H1 (cell line): ENCODE data around the gene FAM170B. TPM values are rescaled to one million over a fixed set of nuclear protein-coding genes. Genes with fewer than 3 reads are reported as not detected.

Experiments
- CTCF ChIA-PET: fragments of 300-600 bp; sonication (Branson Sonifier 250); formaldehyde crosslinking; loops from one replicate; lab custom pipeline; 2021; ENCODE audit not compliant: partially characterized antibody; lab: Charles Lee
- POLR2A ChIA-PET: fragments of 300-600 bp; sonication (Branson Sonifier 250); formaldehyde crosslinking; loops from one replicate; lab custom pipeline; 2021; ENCODE audit warnings: inconsistent platforms; ENCODE audit not compliant: partially characterized antibody; lab: Charles Lee
- DNase-seq, 2 experiments: peaks; one replicate each; pipeline versions ENCODE4 v3.0.0 to v3.0.0-alpha.2; 2010 to 2022; ENCODE audit warnings: low spot score in 2 of 2, low read depth in 1 of 2, mixed read lengths in 1 of 2
- FAIRE-seq: peaks from 2 replicates; lab custom pipeline; 2011; peaks lifted over from hg19 to GRCh38; lab: Jason Lieb, UNC
- H2AFZ ChIP-seq: 2 replicates; pipeline ENCODE4 v1.8.1; 2012; ENCODE audit warnings: low read length, inconsistent platforms
- H2AK5ac ChIP-seq: 2 replicates; pipeline ENCODE4 v1.6.1; 2013; ENCODE audit warnings: low read depth, low read length
- H2BK120ac ChIP-seq: replicated peaks from 2 replicates; pipeline ENCODE3; 2013; ENCODE audit warnings: low read depth, low read length, inconsistent platforms
- H2BK12ac ChIP-seq: 2 replicates; pipeline ENCODE4 v1.6.1; 2013; ENCODE audit warnings: low read depth, low read length
- H2BK15ac ChIP-seq: 2 replicates; pipeline ENCODE4 v1.6.1; 2013; ENCODE audit warnings: low read length
- H2BK20ac ChIP-seq: 2 replicates; pipeline ENCODE4 v1.6.1; 2013; ENCODE audit warnings: low read length
- H2BK5ac ChIP-seq: 2 replicates; pipeline ENCODE4 v1.6.1; 2013; ENCODE audit warnings: low read depth, low read length
- H3K14ac ChIP-seq: 2 replicates; pipeline ENCODE4 v1.6.1; 2013; ENCODE audit warnings: inconsistent platforms; ENCODE audit not compliant: insufficient read length
- H3K18ac ChIP-seq: 2 replicates; pipeline ENCODE4 v1.6.1; 2013; ENCODE audit warnings: low read length; ENCODE audit errors: extremely low read depth
- H3K23ac ChIP-seq: 2 replicates; pipeline ENCODE4 v1.6.1; 2013; ENCODE audit warnings: inconsistent platforms; ENCODE audit not compliant: insufficient read length
- H3K23me2 ChIP-seq: 2 replicates; pipeline ENCODE4 v1.6.1; 2013; ENCODE audit warnings: low read depth, low read length
- H3K27ac ChIP-seq: 2 replicates; pipeline ENCODE4 v1.6.1; 2011; ENCODE audit warnings: low read depth, low read length, inconsistent platforms
- H3K27me3 ChIP-seq, 4 experiments: replicated peaks in 1 of 4; 1 replicate in 1 of 4; 2 replicates in 3 of 4; pipeline versions ENCODE4 v1.6.1 to v1.8.1; 2011 to 2013; ENCODE audit warnings: low read length in 3 of 4, mild to moderate bottlenecking in 3 of 4, inconsistent platforms in 2 of 4, mixed read lengths in 2 of 4, moderate library complexity in 1 of 4; ENCODE audit not compliant: control insufficient read depth in 3 of 4, insufficient read depth in 3 of 4; ENCODE audit errors: extremely low read depth in 1 of 4
- H3K36me3 ChIP-seq, 4 experiments: 2 replicates each; pipeline versions ENCODE4 v1.6.1 to v1.8.1; 2011 to 2013; ENCODE audit warnings: mild to moderate bottlenecking in 4 of 4, low read length in 3 of 4, moderate library complexity in 2 of 4, control low read depth in 1 of 4, inconsistent platforms in 1 of 4; ENCODE audit not compliant: insufficient read depth in 4 of 4, control insufficient read depth in 2 of 4
- H3K4ac ChIP-seq: replicated peaks from 2 replicates; pipeline ENCODE3; 2013; ENCODE audit warnings: low read length, low read depth, mixed read lengths, inconsistent platforms; ENCODE audit not compliant: insufficient read length
- H3K4me1 ChIP-seq, 4 experiments: replicated peaks in 1 of 4; 1 replicate in 1 of 4; 2 replicates in 3 of 4; pipeline versions ENCODE4 v1.6.1 to v1.8.1; 2011 to 2013; ENCODE audit warnings: low read length in 3 of 4, inconsistent platforms in 2 of 4, mixed read lengths in 1 of 4; ENCODE audit not compliant: insufficient read depth in 4 of 4, control insufficient read depth in 3 of 4
- H3K4me2 ChIP-seq, 2 experiments: 2 replicates each; pipeline versions ENCODE4 v1.6.1 to v1.8.1; 2011 to 2013; ENCODE audit warnings: low read depth in 2 of 2, low read length in 2 of 2, control low read depth in 1 of 2, inconsistent platforms in 1 of 2, mild to moderate bottlenecking in 1 of 2; ENCODE audit not compliant: insufficient read depth in 1 of 2
- H3K4me3 ChIP-seq, 4 experiments: fragments of 200-600, 300-600 bp in 1 of 4; sonication (generic), shearing (Covaris generic), sonication (Bioruptor Twin) in 1 of 4; 2 replicates each; pipeline versions ENCODE4 v1.5.1 to v1.8.1; 2011 to 2016; ENCODE audit warnings: low read length in 4 of 4, low read depth in 3 of 4, control low read depth in 2 of 4, inconsistent platforms in 2 of 4, mild to moderate bottlenecking in 2 of 4, mixed read lengths in 1 of 4, moderate library complexity in 1 of 4; ENCODE audit not compliant: insufficient read depth in 2 of 4; ENCODE audit errors: extremely low read depth in 1 of 4
- H3K56ac ChIP-seq: replicated peaks from 2 replicates; pipeline ENCODE3; 2013; ENCODE audit warnings: low read depth, mild to moderate bottlenecking, mixed read lengths, low read length, inconsistent platforms; ENCODE audit not compliant: insufficient read length
- H3K79me1 ChIP-seq: 2 replicates; pipeline ENCODE4 v1.6.1; 2013; ENCODE audit warnings: low read depth, low read length, control low read depth
- H3K79me2 ChIP-seq, 2 experiments: 2 replicates each; pipeline versions ENCODE4 v1.6.1 to v1.8.1; 2012 to 2013; ENCODE audit warnings: low read length in 2 of 2, mild to moderate bottlenecking in 2 of 2, inconsistent platforms in 1 of 2; ENCODE audit not compliant: insufficient read depth in 2 of 2, control insufficient read depth in 1 of 2
- H3K9ac ChIP-seq, 4 experiments: replicated peaks in 1 of 4; 1 replicate in 1 of 4; 2 replicates in 3 of 4; pipeline versions ENCODE4 v1.6.1 to v1.8.1; 2011 to 2013; ENCODE audit warnings: low read depth in 3 of 4, low read length in 3 of 4, control low read depth in 2 of 4, mild to moderate bottlenecking in 2 of 4, moderate library complexity in 2 of 4, inconsistent platforms in 1 of 4; ENCODE audit errors: extremely low read depth in 1 of 4
- H3K9me3 ChIP-seq, 2 experiments: 2 replicates each; pipeline versions ENCODE4 v1.6.1 to v1.8.1; 2012 to 2013; ENCODE audit warnings: mild to moderate bottlenecking in 2 of 2, moderate library complexity in 2 of 2, control low read depth in 1 of 2, inconsistent platforms in 1 of 2, low read depth in 1 of 2, low read length in 1 of 2, mixed read lengths in 1 of 2; ENCODE audit not compliant: insufficient read depth in 2 of 2
- H4K20me1 ChIP-seq, 2 experiments: replicated peaks in 1 of 2; 2 replicates each; pipeline versions ENCODE3 to v1.8.1; 2011 to 2013; ENCODE audit warnings: inconsistent platforms in 2 of 2, low read length in 2 of 2, mild to moderate bottlenecking in 1 of 2; ENCODE audit not compliant: insufficient read depth in 2 of 2, control insufficient read depth in 1 of 2
- H4K5ac ChIP-seq: 2 replicates; pipeline ENCODE4 v1.6.1; 2013; ENCODE audit warnings: low read length, low read depth, mixed read lengths, inconsistent platforms; ENCODE audit not compliant: insufficient read length
- H4K8ac ChIP-seq: 2 replicates; pipeline ENCODE4 v1.8.0; 2013; ENCODE audit warnings: mild to moderate bottlenecking, moderate library complexity, low read length, inconsistent platforms; ENCODE audit not compliant: insufficient read depth; ENCODE audit errors: extremely low read depth
- H4K91ac ChIP-seq: replicated peaks from 2 replicates; pipeline ENCODE3; 2013; ENCODE audit warnings: low read length, mixed read lengths, inconsistent platforms; ENCODE audit not compliant: insufficient read length
- CHD1 ChIP-seq: IDR thresholded peaks from 2 replicates; pipeline ENCODE4 v1.6.1; 2012; ENCODE audit warnings: low read depth, low read length, improper control_type of control experiment
- EP300 ChIP-seq, 2 experiments: IDR thresholded peaks; 1 replicate in 1 of 2; 2 replicates in 1 of 2; pipeline ENCODE4 v1.6.1; 2011 to 2012; ENCODE audit warnings: low read depth in 2 of 2, low read length in 2 of 2, mild to moderate bottlenecking in 2 of 2, borderline replicate concordance in 1 of 2, inconsistent platforms in 1 of 2, moderate library complexity in 1 of 2
- EZH2 ChIP-seq: fragments of 200-600 bp; sonication (generic); IDR thresholded peaks from 2 replicates; pipeline ENCODE4 v1.7.1; 2012; ENCODE audit warnings: low read depth, mild to moderate bottlenecking, moderate library complexity, low read length, inconsistent platforms; ENCODE audit not compliant: severe bottlenecking
- KDM1A ChIP-seq: fragments of 200-600, 300-600 bp; sonication (generic); IDR thresholded peaks from 2 replicates; pipeline ENCODE4 v1.7.1; 2016; ENCODE audit warnings: mild to moderate bottlenecking, low read length, borderline replicate concordance
- KDM4A ChIP-seq: IDR thresholded peaks from one replicate; pipeline ENCODE4 v1.7.1; 2012; ENCODE audit warnings: low read depth, mild to moderate bottlenecking, moderate library complexity, low read length, inconsistent platforms; ENCODE audit not compliant: severe bottlenecking
- RFX5 ChIP-seq: IDR thresholded peaks from 2 replicates; pipeline ENCODE4 v1.6.1; 2011; ENCODE audit warnings: low read depth, low read length, improper control_type of control experiment, borderline replicate concordance
- TAF1 ChIP-seq: IDR thresholded peaks from 2 replicates; pipeline ENCODE4 v1.6.1; 2011; ENCODE audit warnings: mild to moderate bottlenecking, low read depth, low read length
- TBP ChIP-seq: IDR thresholded peaks from 2 replicates; pipeline ENCODE4 v1.6.1; 2011; ENCODE audit warnings: low read depth, low read length, improper control_type of control experiment
- TCF12 ChIP-seq: IDR thresholded peaks from 2 replicates; pipeline ENCODE4 v1.6.1; 2011; ENCODE audit warnings: low read depth, mild to moderate bottlenecking, low read length
- ZNF274 ChIP-seq: IDR thresholded peaks from 2 replicates; pipeline ENCODE4 v1.7.0; 2012; ENCODE audit warnings: low read length, borderline replicate concordance; ENCODE audit errors: extremely low read depth
- WGBS, 2 experiments: shearing (Covaris generic) in 1 of 2; methylation state at CpG; one replicate each; pipeline versions ENCODE4 v1.1.6 to v1.1.7; 2013 to 2015; ENCODE audit warnings: low lambda C conversion rate in 2 of 2, mixed read lengths in 2 of 2, inconsistent platforms in 1 of 2, low coverage in 1 of 2, missing lambda C conversion rate in 1 of 2; ENCODE audit not compliant: insufficient replicate concordance in 2 of 2, insufficient coverage in 1 of 2, insufficient read length in 1 of 2; ENCODE audit errors: extremely low coverage in 1 of 2, missing lambda C conversion rate in 1 of 2; 5-methylcytosine and 5-hydroxymethylcytosine counted together
- polyA plus RNA-seq, 7 experiments: library from polyadenylated mRNA; depleted of rRNA in 3 of 7; stranded (reverse) in 5 of 7; unstranded in 2 of 7; fragments of >200 nt in 5 of 7; fragments of 200-250 nt in 2 of 7; gene quantifications; 1 replicate in 5 of 7; 2 replicates in 1 of 7; 4 replicates in 1 of 7; pipeline versions ENCODE4 v1.2.1 to v1.2.3, GENCODE V29; 2011 to 2013; ENCODE audit warnings: missing spikeins in 2 of 7, mixed read lengths in 2 of 7
- total RNA-seq: library from RNA; stranded (reverse); fragmentation: NEBNext Ultra II Directional; extraction: Animal tissue kit (Norgen Biotek cat#: 25700); gene quantifications from 2 replicates; pipeline ENCODE4 v1.2.1, GENCODE V29; 2021
- TF ChIP-seq, protein P1 (sequence below): IDR thresholded peaks from 2 replicates; pipeline ENCODE4 v1.6.1; 2012; ENCODE audit warnings: inconsistent platforms
- TF ChIP-seq, protein P2 (sequence below): IDR thresholded peaks from 2 replicates; pipeline ENCODE4 v1.6.1; 2012; ENCODE audit warnings: low read length, inconsistent platforms

FAM170B gene
- total and polyA plus RNA-seq, 2 of the 8 experiments (the other 6 are each of a cell fraction or from before 2014, with no cell fraction given), result not detected

DNA sequence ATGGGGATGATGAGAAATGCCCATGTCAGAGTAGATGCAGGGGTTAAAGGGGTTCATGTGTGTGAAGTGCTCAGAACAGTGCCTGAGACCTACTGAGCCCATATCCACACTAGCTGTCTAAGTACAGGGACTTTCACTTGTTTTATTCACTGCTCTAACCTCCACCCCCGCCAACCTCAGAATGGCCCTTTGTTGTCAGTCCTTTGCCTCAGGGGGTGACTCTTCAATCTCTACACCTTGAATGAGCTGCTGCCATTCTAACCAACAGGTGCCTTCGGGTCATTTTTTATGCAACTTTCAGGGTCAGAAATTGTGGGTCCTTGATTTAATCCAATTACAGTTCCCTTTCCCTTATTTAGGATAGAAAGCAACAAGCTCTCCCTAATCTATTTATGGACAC lies 44.7 kb downstream of the FAM170B start:
- H2BK20ac ChIP-seq, result no peak overlapping the region
- TF ChIP-seq TBP (no peak), KDM4A (no peak), RFX5 (no peak), TAF1 (no peak), CHD1 (no peak), EZH2 (no peak), EP300 (IDR thresholded peaks at IDR 0.05; ENCODE audit: borderline replicate concordance in 1 of 2, low read depth in 2 of 2, low read length in 2 of 2) (no peak), ZNF274 (no peak), KDM1A (no peak), TCF12 (no peak)
- TF ChIP-seq, protein P1, sequence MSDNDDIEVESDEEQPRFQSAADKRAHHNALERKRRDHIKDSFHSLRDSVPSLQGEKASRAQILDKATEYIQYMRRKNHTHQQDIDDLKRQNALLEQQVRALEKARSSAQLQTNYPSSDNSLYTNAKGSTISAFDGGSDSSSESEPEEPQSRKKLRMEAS, result no peak
- TF ChIP-seq, protein P2, sequence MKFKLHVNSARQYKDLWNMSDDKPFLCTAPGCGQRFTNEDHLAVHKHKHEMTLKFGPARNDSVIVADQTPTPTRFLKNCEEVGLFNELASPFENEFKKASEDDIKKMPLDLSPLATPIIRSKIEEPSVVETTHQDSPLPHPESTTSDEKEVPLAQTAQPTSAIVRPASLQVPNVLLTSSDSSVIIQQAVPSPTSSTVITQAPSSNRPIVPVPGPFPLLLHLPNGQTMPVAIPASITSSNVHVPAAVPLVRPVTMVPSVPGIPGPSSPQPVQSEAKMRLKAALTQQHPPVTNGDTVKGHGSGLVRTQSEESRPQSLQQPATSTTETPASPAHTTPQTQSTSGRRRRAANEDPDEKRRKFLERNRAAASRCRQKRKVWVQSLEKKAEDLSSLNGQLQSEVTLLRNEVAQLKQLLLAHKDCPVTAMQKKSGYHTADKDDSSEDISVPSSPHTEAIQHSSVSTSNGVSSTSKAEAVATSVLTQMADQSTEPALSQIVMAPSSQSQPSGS, result no peak

More for the DNA sequence above, 44.7 kb downstream of the FAM170B start:
- H3K14ac ChIP-seq, result no peak overlapping the region
- H3K36me3 ChIP-seq, result no peaks in the 10 kb centered on the region
- H2BK120ac ChIP-seq, result no peak overlapping the region
- H3K9ac ChIP-seq, result no peak overlapping the region
- WGBS, 2 experiments, result 87% methylated on average over 2 of the region's 2 CpGs; no CpG with 5 or more reads in 1 of the 2 experiments
- H3K4me3 ChIP-seq, result no peak overlapping the region
- H2AK5ac ChIP-seq, result no peak overlapping the region
- no peaks in the 10 kb centered on the region for H3K27me3 ChIP-seq
- no peak overlapping the region for H4K8ac ChIP-seq
- no peak overlapping the region for H3K4ac ChIP-seq
- H3K4me1 ChIP-seq, result peaks cover 0 to 2% (median 0%) of the 10 kb centered on the region in 4 experiments; a peak in 1 of 7 replicates
- H3K4me2 ChIP-seq, result no peak overlapping the region
- H3K9me3 ChIP-seq, result peaks cover 0 to 11% of the 10 kb centered on the region in 2 experiments; a peak in 1 of 4 replicates
- no peaks in the 10 kb centered on the region for H4K20me1 ChIP-seq
- no peak overlapping the region for H4K91ac ChIP-seq
- no peak overlapping the region for H3K56ac ChIP-seq
- H3K79me2 ChIP-seq, result no peaks in the 10 kb centered on the region
- POLR2A ChIA-PET, result no interaction called here
- no peak overlapping the region for H3K23ac ChIP-seq
- H3K23me2 ChIP-seq, result no peaks in the 10 kb centered on the region
- DNase-seq, result no peak
- no peak overlapping the region for H2BK12ac ChIP-seq
- H3K79me1 ChIP-seq, result no peaks in the 10 kb centered on the region
- CTCF ChIA-PET, result interaction anchor here (0.7 to 2.3 kb wide), 5 partner anchors 23 to 317 kb away, joined by 3 to 9 read pairs (median 3); no protein-coding TSS in a partner anchor
- FAIRE-seq, result no peak
- H2AFZ ChIP-seq, result no peak overlapping the region
- H2BK5ac ChIP-seq, result no peak overlapping the region
- H3K27ac ChIP-seq, result no peak overlapping the region
- no peak overlapping the region for H4K5ac ChIP-seq
- H2BK15ac ChIP-seq, result no peak overlapping the region
- H3K18ac ChIP-seq, result no peak overlapping the region
